Activated T-helper 17 cell treated with anti-CD3 and anti-CD28 coated beads, Interleukin-2, amount 50 U/mL, for 72 hours (primary cell): ENCODE data around the gene SLC22A16. TPM values are rescaled to one million over a fixed set of nuclear protein-coding genes. Genes with fewer than 3 reads are reported as not detected.

Experiments used
- ATAC-seq: fragments of 150-1000 bp; cut with Tn5 transposase; replicated peaks from 2 replicates; pipeline ENCODE4 v1.10.0; 2021; ENCODE audit warnings: mild to moderate bottlenecking, moderate library complexity
- H3K27ac Mint-ChIP-seq: one replicate; pipeline ENCODE4 v1.8.0; 2022; ENCODE audit warnings: mixed read lengths
- H3K27me3 Mint-ChIP-seq: one replicate; pipeline ENCODE4 v1.8.0; 2022; ENCODE audit warnings: mixed read lengths
- H3K36me3 Mint-ChIP-seq: one replicate; pipeline ENCODE4 v1.8.0; 2022; ENCODE audit warnings: low read depth, mild to moderate bottlenecking, mixed read lengths
- H3K4me1 Mint-ChIP-seq: one replicate; pipeline ENCODE4 v1.8.0; 2022; ENCODE audit warnings: mixed read lengths
- H3K4me3 Mint-ChIP-seq: one replicate; pipeline ENCODE4 v1.8.0; 2022; ENCODE audit warnings: mild to moderate bottlenecking, mixed read lengths
- H3K9me3 Mint-ChIP-seq: one replicate; pipeline ENCODE4 v1.8.0; 2022; ENCODE audit warnings: mixed read lengths
- total RNA-seq, 2 donors: library from RNA; stranded (reverse); gene quantifications; one replicate each; pipeline ENCODE4 v1.2.3, GENCODE V29; 2022

Gene SLC22A16
- total RNA-seq, 2 donors from 2014 or later: not detected

GRCh38 chr6:110447761-110448160 lies 28.7 kb downstream of the SLC22A16 start:
- no peak for ATAC-seq
- Mint-ChIP-seq H3K36me3 (no peaks in the 10 kb centered on the region), H3K27me3 (peaks cover 19% of the 10 kb centered on the region), H3K4me1 (no peaks in the 10 kb centered on the region), H3K9me3 (no peaks in the 10 kb centered on the region), H3K27ac (no peak overlapping the region), H3K4me3 (no peak overlapping the region)

- H3K27me3 Mint-ChIP-seq: peaks cover 12% of the 10 kb centered on the region
- no peak for ATAC-seq
- no peaks in the 10 kb centered on the region for H3K4me1 Mint-ChIP-seq
- no peak overlapping the region for H3K27ac Mint-ChIP-seq
- no peaks in the 10 kb centered on the region for H3K9me3 Mint-ChIP-seq
- H3K4me3 Mint-ChIP-seq: no peak overlapping the region
- H3K36me3 Mint-ChIP-seq: no peaks in the 10 kb centered on the region
Measured at GRCh38 chr6:110446405-110446804, 30.0 kb downstream of the SLC22A16 start.

- Mint-ChIP-seq H3K4me1 (no peaks in the 10 kb centered on the region), H3K4me3 (no peak overlapping the region), H3K9me3 (no peaks in the 10 kb centered on the region), H3K27ac (no peak overlapping the region), H3K36me3 (no peaks in the 10 kb centered on the region), H3K27me3 (peaks cover 39% of the 10 kb centered on the region)
- ATAC-seq: no peak
Measured at GRCh38 chr6:110440026-110440425, 36.4 kb downstream of the SLC22A16 start.

GRCh38 chr6:110439356-110439755 lies 37.1 kb downstream of the SLC22A16 start:
- H3K4me1 Mint-ChIP-seq: no peaks in the 10 kb centered on the region
- no peak overlapping the region for H3K27ac Mint-ChIP-seq
- H3K36me3 Mint-ChIP-seq: no peaks in the 10 kb centered on the region
- no peak overlapping the region for H3K4me3 Mint-ChIP-seq
- no peak for ATAC-seq
- H3K9me3 Mint-ChIP-seq: no peaks in the 10 kb centered on the region
- H3K27me3 Mint-ChIP-seq: peaks cover 37% of the 10 kb centered on the region

GRCh38 chr6:110434961-110435602 lies 41.3 kb downstream of the SLC22A16 start:
- Mint-ChIP-seq H3K27ac (no peak overlapping the region), H3K4me3 (no peak overlapping the region), H3K4me1 (no peaks in the 10 kb centered on the region), H3K9me3 (no peaks in the 10 kb centered on the region), H3K27me3 (peaks cover 37% of the 10 kb centered on the region), H3K36me3 (no peaks in the 10 kb centered on the region)
- ATAC-seq: no peak

- Mint-ChIP-seq H3K4me1 (no peaks in the 10 kb centered on the region), H3K27me3 (peaks cover 27% of the 10 kb centered on the region), H3K9me3 (no peaks in the 10 kb centered on the region), H3K36me3 (no peaks in the 10 kb centered on the region), H3K4me3 (no peak overlapping the region), H3K27ac (no peak overlapping the region)
- no peak for ATAC-seq
Measured at GRCh38 chr6:110432285-110432900, 44.0 kb downstream of the SLC22A16 start.

- ATAC-seq: no peak
- Mint-ChIP-seq H3K36me3 (no peaks in the 10 kb centered on the region), H3K27ac (no peak overlapping the region), H3K27me3 (peaks cover 28% of the 10 kb centered on the region), H3K4me1 (no peaks in the 10 kb centered on the region), H3K4me3 (no peak overlapping the region), H3K9me3 (no peaks in the 10 kb centered on the region)
Measured at GRCh38 chr6:110430741-110431140, 45.7 kb downstream of the SLC22A16 start.

GRCh38 chr6:110430236-110430635 lies 46.2 kb downstream of the SLC22A16 start:
- Mint-ChIP-seq H3K27ac (no peak overlapping the region), H3K27me3 (peaks cover 23% of the 10 kb centered on the region), H3K4me1 (no peaks in the 10 kb centered on the region), H3K36me3 (no peaks in the 10 kb centered on the region), H3K9me3 (no peaks in the 10 kb centered on the region), H3K4me3 (no peak overlapping the region)
- no peak for ATAC-seq

GRCh38 chr6:110428153-110428552 lies 48.3 kb downstream of the SLC22A16 start:
- ATAC-seq: no peak
- Mint-ChIP-seq H3K36me3 (no peaks in the 10 kb centered on the region), H3K4me1 (no peaks in the 10 kb centered on the region), H3K4me3 (no peak overlapping the region), H3K9me3 (no peaks in the 10 kb centered on the region), H3K27me3 (peaks cover 22% of the 10 kb centered on the region), H3K27ac (no peak overlapping the region)

- H3K9me3 Mint-ChIP-seq: peaks cover 10% of the 10 kb centered on the region
- ATAC-seq: no peak
Measured at GRCh38 chr6:110425816-110426215, 50.6 kb downstream of the SLC22A16 start.

GRCh38 chr6:110422444-110422822 lies 54.0 kb downstream of the SLC22A16 start:
- H3K4me1 Mint-ChIP-seq: no peaks in the 10 kb centered on the region
- H3K4me3 Mint-ChIP-seq: no peak overlapping the region
- H3K27ac Mint-ChIP-seq: no peak overlapping the region
- H3K36me3 Mint-ChIP-seq: no peaks in the 10 kb centered on the region
- ATAC-seq: no peak
- H3K27me3 Mint-ChIP-seq: peaks cover 34% of the 10 kb centered on the region
- H3K9me3 Mint-ChIP-seq: peaks cover 13% of the 10 kb centered on the region

More at GRCh38 chr6:110425816-110426215, 50.6 kb downstream of the SLC22A16 start:
- no peaks in the 10 kb centered on the region for H3K4me1 Mint-ChIP-seq
- no peaks in the 10 kb centered on the region for H3K36me3 Mint-ChIP-seq
- no peak overlapping the region for H3K4me3 Mint-ChIP-seq
- peaks cover 28% of the 10 kb centered on the region for H3K27me3 Mint-ChIP-seq
- H3K27ac Mint-ChIP-seq: no peak overlapping the region

- no peak for ATAC-seq
- H3K36me3 Mint-ChIP-seq: no peaks in the 10 kb centered on the region
- H3K9me3 Mint-ChIP-seq: peaks cover 13% of the 10 kb centered on the region
- H3K4me3 Mint-ChIP-seq: no peak overlapping the region
- H3K27ac Mint-ChIP-seq: no peak overlapping the region
- H3K27me3 Mint-ChIP-seq: peaks cover 34% of the 10 kb centered on the region
- no peaks in the 10 kb centered on the region for H3K4me1 Mint-ChIP-seq
Measured at GRCh38 chr6:110421749-110422443, 54.5 kb downstream of the SLC22A16 start.

GRCh38 chr6:110419028-110419739 lies 57.2 kb downstream of the SLC22A16 start:
- Mint-ChIP-seq H3K36me3 (no peaks in the 10 kb centered on the region), H3K4me1 (no peaks in the 10 kb centered on the region), H3K4me3 (no peak overlapping the region), H3K27me3 (peaks cover 28% of the 10 kb centered on the region), H3K27ac (no peak overlapping the region), H3K9me3 (peaks cover 13% of the 10 kb centered on the region)
- ATAC-seq: no peak

GRCh38 chr6:110418594-110418993 lies 57.8 kb downstream of the SLC22A16 start:
- Mint-ChIP-seq H3K9me3 (peaks cover 13% of the 10 kb centered on the region), H3K36me3 (no peaks in the 10 kb centered on the region), H3K27ac (no peak overlapping the region), H3K4me1 (no peaks in the 10 kb centered on the region), H3K27me3 (peaks cover 24% of the 10 kb centered on the region), H3K4me3 (no peak overlapping the region)
- ATAC-seq: no peak
